GM18951 (cell line): ENCODE results near the gene ADRA1B.

Experiments
- POLR2A ChIP-seq: IDR thresholded peaks from 4 replicates; pipeline ENCODE4 v1.6.1; 2011; ENCODE audit warnings: mild to moderate bottlenecking; ENCODE audit not compliant: insufficient read length, insufficient read depth; ENCODE audit errors: extremely low read depth
- in situ Hi-C: fragments of 300-500 bp; cut with MboI; formaldehyde crosslinking; loops from one replicate; pipeline ENCODE4 v1.12.0; 2022; ENCODE audit warnings: low sequenced_read_pairs, mixed read lengths, inconsistent platforms; ENCODE audit not compliant: unreplicated experiment

ADRA1B gene

GRCh38 chr5:159890141-159890540 is 26.1 kb upstream of the ADRA1B start:
- no peak for TF ChIP-seq POLR2A
- in situ Hi-C loops: no loop called here

- TF ChIP-seq POLR2A: no peak
- in situ Hi-C loops: no loop called here
Measured at GRCh38 chr5:159891371-159891770, 24.9 kb upstream of the ADRA1B start.

- in situ Hi-C loops: no loop called here
- no peak for TF ChIP-seq POLR2A
Measured at GRCh38 chr5:159893040-159893695, 23.1 kb upstream of the ADRA1B start.

- in situ Hi-C loops: no loop called here
- no peak for TF ChIP-seq POLR2A
Measured at GRCh38 chr5:159894149-159894720, 22.0 kb upstream of the ADRA1B start.

- in situ Hi-C loops: no loop called here
- no peak for TF ChIP-seq POLR2A
Measured at GRCh38 chr5:159897786-159898393, 18.4 kb upstream of the ADRA1B start.

- no peak for TF ChIP-seq POLR2A
- in situ Hi-C loops: no loop called here
Measured at GRCh38 chr5:159899067-159900049, 16.9 kb upstream of the ADRA1B start.

GRCh38 chr5:159901308-159901707 is 15.0 kb upstream of the ADRA1B start:
- in situ Hi-C loops: no loop called here
- no peak for TF ChIP-seq POLR2A

- TF ChIP-seq POLR2A: no peak
- in situ Hi-C loops: no loop called here
Measured at GRCh38 chr5:159901772-159902171, 14.5 kb upstream of the ADRA1B start.

GRCh38 chr5:159902444-159903121 is 13.7 kb upstream of the ADRA1B start:
- in situ Hi-C loops: no loop called here
- TF ChIP-seq POLR2A: no peak

- in situ Hi-C loops: no loop called here
- no peak for TF ChIP-seq POLR2A
Measured at GRCh38 chr5:159903131-159903530, 13.2 kb upstream of the ADRA1B start.

GRCh38 chr5:159904874-159905273 is 11.4 kb upstream of the ADRA1B start:
- TF ChIP-seq POLR2A: no peak
- in situ Hi-C loops: no loop called here

GRCh38 chr5:159905496-159905895 is 10.8 kb upstream of the ADRA1B start:
- no peak for TF ChIP-seq POLR2A

GRCh38 chr5:159906463-159906862 is 9.8 kb upstream of the ADRA1B start:
- in situ Hi-C loops: no loop called here
- TF ChIP-seq POLR2A: no peak

More at GRCh38 chr5:159905496-159905895, 10.8 kb upstream of the ADRA1B start:
- in situ Hi-C loops: no loop called here
